GM19397 (cell line): ENCODE results near the gene NR1H4.
"Not testable (repeated sequence)": the region's sequence is repeated elsewhere in the genome, so short reads cannot be mapped to it uniquely, and the experiment has no call there.

Source experiments
- ATAC-seq: cut with Tn5 transposase; IDR thresholded peaks from one replicate; pipeline ENCODE4 v1.9.1; 2021; ENCODE audit warnings: mild to moderate bottlenecking, moderate library complexity; ENCODE audit not compliant: unreplicated experiment

Gene NR1H4

GRCh38 chr12:100473716-100474150 lies at the start of gene NR1H4:
Gene NR1H4, plus strand, starts transcription at chr12:100473866. Its CDS starts 19,458 bp downstream, at chr12:100493324.
- ATAC-seq, result no peak

GRCh38 chr12:100426145-100426544 lies 47.5 kb upstream of the NR1H4 start:
- ATAC-seq, result no peak

GRCh38 chr12:100427078-100427477 lies 46.6 kb upstream of the NR1H4 start:
- ATAC-seq, result no peak

- ATAC-seq, result not testable (repeated sequence)
Observed at GRCh38 chr12:100430251-100430650, 43.4 kb upstream of the NR1H4 start.

DNA sequence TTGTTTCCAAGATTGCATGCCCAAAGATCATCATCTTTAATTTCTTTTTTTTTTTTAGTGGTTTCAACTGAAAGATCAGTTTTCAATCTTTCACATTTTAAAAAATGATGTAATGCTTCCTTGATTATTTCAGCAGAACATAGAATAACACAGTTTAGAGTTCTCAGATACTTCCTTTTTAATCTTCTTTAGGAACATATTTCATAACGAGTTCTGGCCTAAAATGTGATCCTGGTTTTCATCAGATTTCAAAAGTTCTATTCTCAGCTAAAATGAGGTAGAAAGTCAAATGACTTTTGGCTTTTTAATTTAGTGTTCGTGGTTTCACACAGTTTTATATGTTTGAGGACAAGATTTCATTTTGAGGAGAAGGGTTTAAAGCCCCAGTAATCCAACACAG lies 40.0 kb upstream of the NR1H4 start:
- ATAC-seq, result no peak

- ATAC-seq, result no peak
Observed at GRCh38 chr12:100434177-100434576, 39.5 kb upstream of the NR1H4 start.

DNA sequence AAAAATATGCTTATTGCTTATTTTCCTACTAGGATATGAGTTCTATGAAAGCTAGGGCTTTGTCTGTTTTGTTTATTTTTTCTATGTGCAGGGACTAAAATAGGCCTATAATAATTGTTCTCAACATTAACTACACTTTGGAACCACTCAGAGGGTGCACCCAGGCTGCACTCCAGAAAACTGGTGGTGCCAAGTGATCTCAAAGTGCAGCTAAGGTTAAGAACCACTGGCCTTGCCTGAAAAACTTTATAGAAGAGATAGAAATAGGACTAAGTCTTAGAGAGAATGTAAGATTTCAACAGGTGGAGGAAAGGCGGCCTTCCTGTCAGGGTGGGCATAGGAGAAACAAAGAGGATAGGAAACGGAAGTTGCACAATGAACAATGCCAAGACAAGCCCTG lies 37.7 kb upstream of the NR1H4 start:
- no peak for ATAC-seq

DNA sequence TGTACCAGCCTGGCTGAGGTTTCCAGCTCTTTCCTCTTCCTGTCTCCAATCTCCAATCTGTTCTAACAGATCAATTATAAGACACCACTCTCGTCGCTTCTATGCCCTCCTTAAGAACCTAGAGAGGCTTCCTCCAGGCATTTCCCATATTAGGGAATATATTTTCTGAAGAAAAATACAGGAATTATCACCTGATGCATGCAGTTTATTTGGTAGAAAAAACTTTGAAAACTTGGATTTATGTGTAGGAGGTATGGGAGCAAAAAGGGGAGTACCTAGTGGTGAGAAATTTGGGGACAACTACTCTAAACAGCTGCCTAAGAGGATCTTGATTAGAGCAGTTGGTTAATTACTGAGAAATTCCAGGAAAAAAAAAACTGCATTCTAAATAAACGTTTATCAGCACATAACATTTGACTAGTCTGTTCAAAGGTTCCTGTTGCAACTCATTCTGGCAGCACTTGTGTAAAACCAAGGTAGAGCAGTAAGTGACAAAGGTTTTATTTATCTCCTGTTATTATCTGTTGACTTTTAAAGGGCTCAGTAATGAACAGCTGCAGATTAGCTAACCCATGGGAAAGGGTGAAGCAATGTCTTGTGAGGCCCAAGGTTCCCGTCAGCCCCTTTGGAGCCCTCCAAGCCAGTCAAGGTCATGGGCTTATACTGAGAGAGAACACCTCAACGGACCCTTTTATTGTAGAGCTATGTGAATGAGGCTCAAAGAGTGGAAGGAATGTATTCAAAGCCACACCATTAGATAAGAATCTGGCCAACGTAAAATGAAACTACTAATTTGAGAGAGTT lies 36.4 kb upstream of the NR1H4 start:
- ATAC-seq, result no peak

- no peak for ATAC-seq
Observed at GRCh38 chr12:100439797-100440196, 33.9 kb upstream of the NR1H4 start.

DNA sequence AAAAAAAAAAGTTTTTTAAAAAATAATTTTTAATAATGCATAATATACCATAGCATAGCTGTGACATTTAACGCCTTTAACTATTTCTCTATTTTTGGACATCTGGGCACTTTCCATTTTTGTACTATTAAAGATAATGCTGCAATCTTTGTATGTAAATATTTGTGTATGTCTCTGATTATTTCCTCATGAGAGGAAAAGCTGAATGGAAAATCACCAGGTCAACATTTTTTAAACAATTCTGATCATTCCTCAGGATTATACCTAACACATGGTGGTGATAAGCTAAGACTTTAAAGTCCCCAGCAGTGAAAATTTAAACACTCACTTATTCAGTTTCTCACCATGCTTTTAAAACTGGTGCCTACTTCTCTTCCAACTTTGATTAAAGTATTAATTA lies 31.3 kb upstream of the NR1H4 start:
- ATAC-seq, result no peak

DNA sequence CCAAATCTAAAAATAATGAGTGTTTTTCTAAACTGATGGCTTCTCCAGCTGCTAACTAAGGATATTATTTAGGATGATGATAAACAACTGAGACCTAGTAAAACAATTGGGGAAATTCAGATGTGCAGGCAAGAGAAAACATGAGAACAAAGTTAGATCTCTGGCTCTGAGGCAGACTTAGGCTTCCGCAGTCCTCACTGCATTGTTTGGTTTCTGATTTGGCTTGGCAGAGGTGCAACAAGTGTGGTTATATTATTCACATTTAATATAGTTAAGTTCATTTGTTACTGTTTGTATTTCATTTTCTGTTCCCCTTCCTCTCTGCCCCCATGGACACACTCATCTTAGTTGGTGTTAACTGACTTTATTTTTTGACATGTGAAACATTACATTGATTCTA lies 30.2 kb upstream of the NR1H4 start:
- no peak for ATAC-seq

GRCh38 chr12:100445081-100445481 lies 28.6 kb upstream of the NR1H4 start:
- ATAC-seq, result no peak

GRCh38 chr12:100447381-100447780 lies 26.3 kb upstream of the NR1H4 start:
- no peak for ATAC-seq

- ATAC-seq, result no peak
Observed at GRCh38 chr12:100448656-100449055, 25.0 kb upstream of the NR1H4 start.

- ATAC-seq, result no peak
Observed at GRCh38 chr12:100450735-100451134, 22.9 kb upstream of the NR1H4 start.

GRCh38 chr12:100453951-100454350 lies 19.7 kb upstream of the NR1H4 start:
- ATAC-seq, result no peak

GRCh38 chr12:100455896-100456295 lies 17.8 kb upstream of the NR1H4 start:
- no peak for ATAC-seq

DNA sequence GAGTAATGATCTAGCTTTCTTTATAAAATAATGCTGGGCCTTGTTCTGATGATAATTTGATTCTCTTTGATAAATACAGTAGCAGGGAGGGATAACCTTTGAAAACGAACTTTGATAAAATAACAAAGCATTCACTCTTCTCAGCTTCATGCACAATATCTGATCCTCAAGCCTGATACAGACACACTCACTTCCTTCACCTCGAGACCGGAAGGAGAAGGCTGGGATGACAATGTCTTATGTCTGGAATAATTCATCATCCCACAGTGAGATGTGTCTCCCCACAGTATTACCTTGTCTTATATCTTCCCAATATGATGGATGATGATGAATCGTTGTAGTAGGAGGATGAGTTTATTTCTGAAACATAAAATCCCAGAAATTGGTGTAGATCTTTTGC lies 15.5 kb upstream of the NR1H4 start:
- no peak for ATAC-seq

DNA sequence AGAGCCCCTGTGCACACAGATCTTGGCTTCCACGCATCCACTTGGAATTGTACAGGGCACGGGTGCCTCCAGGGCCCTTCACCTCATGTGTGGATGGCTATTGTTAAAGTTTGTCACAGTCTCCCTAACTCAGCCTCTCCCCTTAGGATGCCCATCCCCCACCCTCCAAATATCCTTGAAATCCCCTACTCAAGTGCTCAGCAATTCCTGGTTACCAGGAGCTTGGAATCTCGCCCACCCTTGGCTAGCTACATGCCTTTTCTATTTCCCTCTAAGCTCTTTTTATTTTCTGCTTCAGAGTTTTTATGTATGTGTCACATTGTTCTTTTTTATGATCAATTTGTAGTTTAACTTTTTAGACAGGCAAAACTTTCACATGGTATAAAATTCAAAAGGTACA lies 13.0 kb upstream of the NR1H4 start:
- no peak for ATAC-seq

- no peak for ATAC-seq
Observed at GRCh38 chr12:100461330-100461973, 12.2 kb upstream of the NR1H4 start.

DNA sequence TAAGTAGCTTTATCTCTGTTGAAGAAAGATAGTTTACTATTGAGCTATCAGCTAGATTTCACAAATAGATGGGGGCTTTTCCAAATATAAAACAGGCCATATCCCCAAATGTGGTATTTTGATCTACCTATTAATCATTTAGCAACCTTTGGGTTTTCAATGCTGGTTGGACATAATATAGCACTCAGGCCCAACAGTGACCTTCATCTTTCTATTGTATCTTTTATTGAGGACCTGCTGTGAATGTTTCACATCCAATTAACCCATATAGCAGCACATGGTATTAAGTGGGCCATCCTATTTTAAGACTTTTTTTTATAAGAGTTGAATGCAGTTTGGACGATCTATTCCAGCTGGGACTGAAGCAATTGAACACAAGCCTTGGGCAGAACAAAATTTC lies 10.0 kb upstream of the NR1H4 start:
- ATAC-seq, result no peak

- ATAC-seq, result no peak
Observed at GRCh38 chr12:100464529-100464928, 9.1 kb upstream of the NR1H4 start.
